Pancreas (tissue), 10 donors: ENCODE results near the gene RNF141. TPM values are rescaled to one million over a fixed set of nuclear protein-coding genes. Genes with fewer than 3 reads are reported as not detected.

Experiments used
- ATAC-seq, 4 donors: fragments of 200-7000 bp; cut with Tn5 transposase; one replicate each; pipeline versions ENCODE4 v1.8.0 to v1.9.1; 2020; ENCODE audit warnings: mild to moderate bottlenecking in 4 of 4, moderate library complexity in 4 of 4
- DNase-seq, 6 donors: peaks; one replicate each; pipeline ENCODE4 v3.0.0-alpha.2; 2020
- FAIRE-seq: peaks from 2 replicates; lab custom pipeline; 2012; peaks lifted over from hg19 to GRCh38; lab: Jason Lieb, UNC
- H3K27ac ChIP-seq, 4 donors: fragments of 200-600 bp; sonication (generic); 1 replicate in 3 of 4; 2 replicates in 1 of 4; pipeline versions ENCODE4 v1.5.0 to v1.8.0; 2020
- H3K27me3 ChIP-seq, 4 donors: fragments of 200-600 bp; one replicate each; pipeline ENCODE4 v1.8.0; 2021
- H3K36me3 ChIP-seq, 3 donors: fragments of 200-600 bp; sonication (generic) in 1 of 3; one replicate each; pipeline versions ENCODE4 v1.5.0 to v1.8.0; 2020 to 2021
- H3K4me1 ChIP-seq, 3 donors: fragments of 200-600 bp; one replicate each; pipeline ENCODE4 v1.8.0; 2021
- H3K4me3 ChIP-seq, 4 donors: fragments of 200-600 bp; sonication (generic) in 2 of 4; one replicate each; pipeline versions ENCODE4 v1.5.0 to v1.8.0; 2020 to 2021
- H3K9me3 ChIP-seq, 4 donors: fragments of 200-600 bp; one replicate each; pipeline ENCODE4 v1.8.0; 2021
- WGBS, 2 donors: extraction: QIAGEN DNeasy Blood & Tissue Kit; methylation state at CpG; one replicate each; pipeline ENCODE4 v1.1.7; 2013; 5-methylcytosine and 5-hydroxymethylcytosine counted together
- intact Hi-C, 3 donors: fragments of 100-400 bp; cut with DNase I; formaldehyde crosslinking; loops; one replicate each; pipeline versions ENCODE4 v1.11.1 to v1.14.2; 2022
- polyA plus RNA-seq, 2 donors: library from polyadenylated mRNA; stranded (reverse); fragments of 200-250 nt; gene quantifications; one replicate each; pipeline ENCODE4 v1.2.3, GENCODE V29; 2013
- total RNA-seq, 6 donors: library from RNA; stranded (reverse); fragmentation: NEBNext Ultra II Directional in 4 of 6; extraction: Animal tissue kit (Norgen Biotek cat#: 25700) in 4 of 6; gene quantifications; one replicate each; pipeline versions ENCODE4 v1.2.1 to v1.2.4, GENCODE V29; 2021 to 2023
- TF ChIP-seq, protein P1 (sequence below), 4 donors: fragments of 200-600 bp; sonication (generic) in 3 of 4; IDR thresholded peaks; one replicate each; pipeline versions ENCODE4 v1.5.0 to v1.8.0; 2021; ENCODE audit warnings: antibody characterized with exemption in 4 of 4
- donor health status: healthy with polysubstance abuse.
- donor health status: DM: no; HTN: no; CAD: no; lungs with moderate emphysema.
- donor health status: DM: no; HTN: no; CAD: no.
- donor health status: control.
- donor health status: control.
- donor health status: Bipolar disorder and iron deficiency.
- donor health status: DM: yes; HTN: yes; CAD: no.
- donor health status: DM: no; HTN: no; CAD: no.
- donor health status: DM: no; HTN: no; CAD: no.
- donor health status: DM: yes; HTN: yes; CAD: no.

RNF141 gene
- total and polyA plus RNA-seq, 8 donors = 4.4 to 21.5 (median 15.4) TPM

- ATAC-seq = no peak
- no peaks in the 10 kb centered on the region for H3K9me3 ChIP-seq
- H3K27me3 ChIP-seq = no peaks in the 10 kb centered on the region
- FAIRE-seq = no peak
- H3K27ac ChIP-seq = no peak overlapping the region
- intact Hi-C loops = no loop called here
- DNase-seq = no peak
- H3K36me3 ChIP-seq = no peaks in the 10 kb centered on the region
- TF ChIP-seq, protein P1, sequence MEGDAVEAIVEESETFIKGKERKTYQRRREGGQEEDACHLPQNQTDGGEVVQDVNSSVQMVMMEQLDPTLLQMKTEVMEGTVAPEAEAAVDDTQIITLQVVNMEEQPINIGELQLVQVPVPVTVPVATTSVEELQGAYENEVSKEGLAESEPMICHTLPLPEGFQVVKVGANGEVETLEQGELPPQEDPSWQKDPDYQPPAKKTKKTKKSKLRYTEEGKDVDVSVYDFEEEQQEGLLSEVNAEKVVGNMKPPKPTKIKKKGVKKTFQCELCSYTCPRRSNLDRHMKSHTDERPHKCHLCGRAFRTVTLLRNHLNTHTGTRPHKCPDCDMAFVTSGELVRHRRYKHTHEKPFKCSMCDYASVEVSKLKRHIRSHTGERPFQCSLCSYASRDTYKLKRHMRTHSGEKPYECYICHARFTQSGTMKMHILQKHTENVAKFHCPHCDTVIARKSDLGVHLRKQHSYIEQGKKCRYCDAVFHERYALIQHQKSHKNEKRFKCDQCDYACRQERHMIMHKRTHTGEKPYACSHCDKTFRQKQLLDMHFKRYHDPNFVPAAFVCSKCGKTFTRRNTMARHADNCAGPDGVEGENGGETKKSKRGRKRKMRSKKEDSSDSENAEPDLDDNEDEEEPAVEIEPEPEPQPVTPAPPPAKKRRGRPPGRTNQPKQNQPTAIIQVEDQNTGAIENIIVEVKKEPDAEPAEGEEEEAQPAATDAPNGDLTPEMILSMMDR (IDR thresholded peaks at IDR 0.05) = no peak
- no peaks in the 10 kb centered on the region for H3K4me1 ChIP-seq
- no peak overlapping the region for H3K4me3 ChIP-seq
- 82 to 83% methylated on average over 4 of the region's 4 CpGs for WGBS, 2 donors
Measured at GRCh38 chr11:10473371-10473770, 67.6 kb downstream of the RNF141 start.

DNA sequence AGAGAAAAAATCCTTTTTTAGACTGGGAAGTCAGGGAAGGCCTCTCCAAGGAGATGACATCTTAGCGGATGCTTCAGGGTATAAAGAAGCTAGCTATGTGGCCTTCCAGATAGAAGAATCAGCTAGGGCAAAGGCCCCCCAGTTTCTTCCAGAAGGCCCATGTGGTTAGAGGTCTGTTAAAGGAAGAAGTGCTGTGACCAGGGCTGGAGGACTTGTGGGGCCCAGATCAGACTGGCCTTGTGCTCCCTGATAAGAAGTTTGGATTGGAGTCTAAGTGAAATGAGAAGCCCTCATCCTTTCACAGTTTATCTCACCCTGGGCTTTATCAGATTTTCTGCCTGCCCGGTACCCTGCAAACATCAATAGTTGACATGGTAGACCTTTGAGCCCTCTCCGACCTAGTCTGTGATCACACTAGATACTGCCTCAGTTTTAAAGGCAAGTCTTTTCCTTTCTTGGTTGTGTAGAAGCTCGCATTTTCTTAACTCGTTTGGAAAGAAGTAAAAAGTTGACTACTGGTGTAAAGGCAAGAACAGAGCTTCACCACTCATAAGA is 78.2 kb downstream of the RNF141 start:
- DNase-seq (no peak), FAIRE-seq (no peak), ATAC-seq (no peak)
- Histone ChIP-seq H3K4me3 (no peak overlapping the region), H3K9me3 (no peaks in the 10 kb centered on the region), H3K36me3 (no peaks in the 10 kb centered on the region), H3K27ac (no peak overlapping the region), H3K27me3 (no peaks in the 10 kb centered on the region), H3K4me1 (no peaks in the 10 kb centered on the region)
- TF ChIP-seq, protein P1 (IDR thresholded peaks at IDR 0.05) = no peak
- 81 to 86% methylated on average over 5 of the region's 5 CpGs for WGBS, 2 donors
- intact Hi-C loops = no loop called here

Other genes starting within 250 kb of the RNF141 start
- 10 to 100 TPM in 3 of 6 donors, 1 to 10 TPM in 3; 7.8 to 21.8 (median 10.3) TPM for gene SBF2, start 247.0 kb downstream of the RNF141 start, total RNA-seq
- gene SBF2, start 247.0 kb downstream of the RNF141 start, polyA plus RNA-seq = 10 to 100 TPM in 1 of 2 donors, 1 to 10 TPM in 1; 4.6 to 11.2 TPM
- 1 to 10 TPM; 4.1 to 8.4 (median 7.0) TPM for gene ADM, start 236.1 kb downstream of the RNF141 start, total RNA-seq
- gene ADM, start 236.1 kb downstream of the RNF141 start, polyA plus RNA-seq = 10 to 100 TPM; 10.8 to 20.0 TPM
- 1 to 10 TPM; 2.7 to 10.0 (median 3.7) TPM for gene AMPD3, start 85.9 kb downstream of the RNF141 start, total RNA-seq
- gene AMPD3, start 85.9 kb downstream of the RNF141 start, polyA plus RNA-seq = 1 to 10 TPM; 3.0 to 5.6 TPM
- 10 to 100 TPM in 2 of 6 donors, 1 to 10 TPM in 4; 1.1 to 28.3 (median 4.6) TPM for gene LYVE1, start 27.5 kb upstream of the RNF141 start, total RNA-seq
- 1 to 10 TPM; 2.7 to 4.3 TPM for gene LYVE1, start 27.5 kb upstream of the RNF141 start, polyA plus RNA-seq
- 1 to 10 TPM in 5 of 6 donors, under 1 TPM in 1; 0.59 to 5.7 (median 2.0) TPM for gene IRAG1, start 152.6 kb upstream of the RNF141 start, total RNA-seq
- gene IRAG1, start 152.6 kb upstream of the RNF141 start, polyA plus RNA-seq = 1 to 10 TPM; 1.7 to 2.3 TPM
- gene CTR9, start 210.1 kb upstream of the RNF141 start, total RNA-seq = 10 to 100 TPM in 5 of 6 donors, 1 to 10 TPM in 1; 7.7 to 15.8 (median 13.2) TPM
- gene CTR9, start 210.1 kb upstream of the RNF141 start, polyA plus RNA-seq = 10 to 100 TPM in 1 of 2 donors, 1 to 10 TPM in 1; 6.8 to 12.2 TPM